Mammary epithelial cell (primary cell): ENCODE results near the gene NCAPD3.

ENCODE experiments used
- CTCF ChIP-seq, 2 donors: IDR thresholded peaks in 1 of 2; conservative IDR thresholded peaks in 1 of 2; 2 replicates each; pipeline ENCODE4 v1.5.1; 2011 to 2012; ENCODE audit warnings: inconsistent platforms in 2 of 2, low read length in 2 of 2, mild to moderate bottlenecking in 2 of 2, control low read depth in 1 of 2, low read depth in 1 of 2; ENCODE audit not compliant: insufficient read depth in 1 of 2; ENCODE audit errors: extremely low read depth in 1 of 2
- EZH2 ChIP-seq: IDR thresholded peaks from 2 replicates; pipeline ENCODE4 v1.6.1; 2012; ENCODE audit warnings: low read length, inconsistent platforms, borderline replicate concordance

GRCh38 chr11:134260983-134261382 is 37.2 kb upstream of the NCAPD3 start:
- TF ChIP-seq CTCF (conservative IDR thresholded peaks at IDR 0.05 in 1 of 2, IDR thresholded peaks at IDR 0.05 in 1 of 2; ENCODE audit: extremely low read depth in 1 of 2, insufficient read depth in 1 of 2, low read depth in 1 of 2, low read length in 2 of 2) (no peak), EZH2 (no peak)
